Esophagus (tissue), 2 donors: ENCODE data around the gene TCF7L1. TPM values are rescaled to one million over a fixed set of nuclear protein-coding genes. Genes with fewer than 3 reads are reported as not detected.
A peak's percentile ranks its signal among the peaks of the same experiment; 100 is the strongest.

Experiments
- H3K27ac ChIP-seq, 2 donors: one replicate each; pipeline ENCODE4 v1.5.1; 2013; ENCODE audit warnings: low read depth in 2 of 2, mild to moderate bottlenecking in 2 of 2, inconsistent platforms in 1 of 2, low read length in 1 of 2, moderate library complexity in 1 of 2
- H3K27me3 ChIP-seq, 2 donors: one replicate each; pipeline ENCODE4 v1.6.1; 2013; ENCODE audit warnings: low read length in 2 of 2, control low read depth in 1 of 2, mild to moderate bottlenecking in 1 of 2; ENCODE audit not compliant: insufficient read depth in 2 of 2, control insufficient read depth in 1 of 2
- H3K36me3 ChIP-seq, 2 donors: one replicate each; pipeline ENCODE4 v1.6.1; 2013; ENCODE audit warnings: low read length in 1 of 2; ENCODE audit not compliant: control insufficient read depth in 2 of 2, insufficient read depth in 2 of 2
- H3K4me1 ChIP-seq, 2 donors: one replicate each; pipeline ENCODE4 v1.6.1; 2013; ENCODE audit warnings: low read length in 1 of 2; ENCODE audit not compliant: control insufficient read depth in 2 of 2, insufficient read depth in 2 of 2
- H3K4me3 ChIP-seq, 2 donors: one replicate each; pipeline ENCODE4 v1.5.1; 2013; ENCODE audit warnings: low read length in 2 of 2, mild to moderate bottlenecking in 2 of 2, low read depth in 1 of 2, moderate library complexity in 1 of 2
- H3K9me3 ChIP-seq, 2 donors: one replicate each; pipeline ENCODE4 v1.6.1; 2013; ENCODE audit warnings: mild to moderate bottlenecking in 2 of 2, low read depth in 1 of 2, low read length in 1 of 2, moderate library complexity in 1 of 2; ENCODE audit not compliant: control insufficient read depth in 2 of 2, insufficient read depth in 1 of 2
- WGBS, 2 donors: extraction: QIAGEN DNeasy Blood & Tissue Kit; methylation state at CpG; one replicate each; pipeline ENCODE4 v1.1.7; 2013; 5-methylcytosine and 5-hydroxymethylcytosine counted together
- polyA plus RNA-seq, 2 donors: library from polyadenylated mRNA; stranded (reverse); fragments of 200-250 nt; gene quantifications; one replicate each; pipeline ENCODE4 v1.2.3, GENCODE V29; 2013
- donor health status: healthy with polysubstance abuse.
- donor health status: Bipolar disorder and iron deficiency.

The TCF7L1 gene
- polyA plus RNA-seq, 2 donors = 3.5 to 4.0 TPM

DNA sequence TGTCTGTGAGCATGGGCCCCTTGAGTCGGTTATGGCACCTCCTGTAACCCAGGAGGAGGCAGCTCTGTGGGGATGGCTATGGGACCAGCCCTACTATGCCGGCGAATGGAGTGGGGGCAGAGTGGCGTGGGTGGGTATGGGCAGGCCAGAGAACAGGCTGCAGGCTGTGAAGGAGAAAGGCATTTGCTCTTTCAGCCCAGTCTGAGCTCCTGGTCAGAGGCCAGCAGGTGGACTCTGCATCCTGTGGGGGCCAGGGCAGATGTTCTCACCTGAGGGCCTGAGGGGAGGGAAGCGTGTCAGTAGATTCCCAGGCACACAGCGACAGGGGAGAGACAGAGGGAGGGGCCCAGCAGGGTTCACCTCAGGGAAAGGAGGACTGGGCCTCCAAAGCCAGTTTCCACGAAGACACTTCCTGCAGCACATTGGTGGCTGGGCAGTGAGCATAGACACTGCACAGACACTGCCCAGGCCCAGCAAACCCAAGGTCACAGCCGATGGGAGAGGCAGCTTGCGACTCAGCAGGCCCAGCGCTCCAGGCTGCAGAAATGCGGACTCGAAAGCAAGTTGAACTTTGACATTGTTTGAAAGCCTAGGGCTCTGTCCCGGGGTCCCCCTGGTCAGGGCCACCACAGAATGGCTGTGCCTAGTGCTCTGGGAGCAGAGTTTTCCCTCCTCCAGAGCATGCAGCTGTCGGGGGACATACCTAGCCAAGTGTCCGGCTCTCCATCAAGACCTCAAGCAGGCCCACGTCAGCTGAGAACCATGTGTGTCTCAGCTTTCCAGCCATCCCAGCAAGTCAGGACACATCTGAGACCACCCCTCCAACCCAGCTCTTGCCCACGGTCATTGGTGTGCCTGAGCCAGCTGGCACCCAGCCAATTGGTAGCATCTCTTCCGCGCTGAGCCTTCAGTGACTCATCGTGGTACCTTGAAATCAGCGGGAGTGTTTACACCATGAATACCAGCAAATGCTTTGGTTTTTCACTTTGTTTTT is 140.8 kb downstream of the TCF7L1 start:
- Histone ChIP-seq H3K27ac (no peak overlapping the region), H3K4me3 (no peak overlapping the region), H3K36me3 (no peaks in the 10 kb centered on the region), H3K4me1 (peaks cover 5 to 20% of the 10 kb centered on the region in 2 donors), H3K27me3 (no peaks in the 10 kb centered on the region), H3K9me3 (no peaks in the 10 kb centered on the region)
- 58 to 62% methylated on average over 21 of the region's 21 CpGs for WGBS, 2 donors

GRCh38 chr2:85275984-85276540 is 142.9 kb downstream of the TCF7L1 start:
- Histone ChIP-seq H3K36me3 (no peaks in the 10 kb centered on the region), H3K4me1 (peaks cover 6 to 20% of the 10 kb centered on the region in 2 donors), H3K27ac (peak overlapping the region; percentile 80 to 86), H3K9me3 (no peaks in the 10 kb centered on the region), H3K27me3 (no peaks in the 10 kb centered on the region), H3K4me3 (peak overlapping the region in 1 of 2 donors; percentile 27)
- 43 to 60% methylated on average over 9 of the region's 9 CpGs for WGBS, 2 donors

GRCh38 chr2:85276571-85277118 is 143.5 kb downstream of the TCF7L1 start:
- Histone ChIP-seq H3K27ac (peak overlapping the region; percentile 80 to 86), H3K9me3 (no peaks in the 10 kb centered on the region), H3K36me3 (no peaks in the 10 kb centered on the region), H3K27me3 (no peaks in the 10 kb centered on the region), H3K4me3 (no peak overlapping the region), H3K4me1 (peaks cover 6 to 20% of the 10 kb centered on the region in 2 donors)
- WGBS, 2 donors = 49 to 62% methylated on average over 14 of the region's 14 CpGs

- Histone ChIP-seq H3K4me3 (peak overlapping the region in 1 of 2 donors; percentile 11), H3K27ac (peak overlapping the region; percentile 59 to 86), H3K4me1 (peaks cover 6 to 20% of the 10 kb centered on the region in 2 donors), H3K36me3 (no peaks in the 10 kb centered on the region), H3K27me3 (no peaks in the 10 kb centered on the region), H3K9me3 (no peaks in the 10 kb centered on the region)
- 26 to 49% methylated on average over 15 of the region's 15 CpGs for WGBS, 2 donors
Measured at GRCh38 chr2:85277416-85278158, 144.4 kb downstream of the TCF7L1 start.

DNA sequence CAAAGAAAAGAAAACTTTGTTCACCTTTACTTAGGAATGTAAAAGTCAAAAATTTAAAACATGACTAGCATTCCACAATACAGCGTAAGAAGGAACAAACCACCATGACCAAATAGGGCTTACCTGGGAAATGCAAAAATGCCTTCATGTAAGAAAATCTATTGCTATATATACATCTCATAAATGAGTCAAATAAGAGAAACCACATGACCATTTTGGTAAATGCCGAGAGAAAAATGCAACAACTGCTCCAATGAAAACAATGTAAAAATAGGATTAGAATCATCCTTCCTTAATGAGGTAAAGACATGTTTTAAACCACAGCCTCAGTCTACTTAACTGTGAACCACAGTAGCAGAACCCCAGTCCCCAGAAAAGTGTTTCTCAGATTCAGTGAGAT is 145.2 kb downstream of the TCF7L1 start:
- no peaks in the 10 kb centered on the region for H3K36me3 ChIP-seq
- peak overlapping the region in 1 of 2 donors; percentile 86 for H3K27ac ChIP-seq
- H3K9me3 ChIP-seq = no peaks in the 10 kb centered on the region
- WGBS, 2 donors = 49 to 69% methylated on average over 2 of the region's 2 CpGs
- no peaks in the 10 kb centered on the region for H3K27me3 ChIP-seq
- peaks cover 6 to 20% of the 10 kb centered on the region in 2 donors for H3K4me1 ChIP-seq
- H3K4me3 ChIP-seq = no peak overlapping the region

- no peaks in the 10 kb centered on the region for H3K36me3 ChIP-seq
- H3K27me3 ChIP-seq = no peaks in the 10 kb centered on the region
- H3K27ac ChIP-seq = no peak overlapping the region
- H3K4me1 ChIP-seq = peaks cover 6 to 15% of the 10 kb centered on the region in 2 donors
- no peak overlapping the region for H3K4me3 ChIP-seq
- H3K9me3 ChIP-seq = no peaks in the 10 kb centered on the region
- WGBS, 2 donors = 79 to 88% methylated on average over 6 of the region's 6 CpGs
Measured at GRCh38 chr2:85281553-85281952, 148.4 kb downstream of the TCF7L1 start.

- Histone ChIP-seq H3K4me3 (no peak overlapping the region), H3K36me3 (no peaks in the 10 kb centered on the region), H3K27me3 (no peaks in the 10 kb centered on the region), H3K9me3 (no peaks in the 10 kb centered on the region), H3K4me1 (peaks cover 3 to 4% of the 10 kb centered on the region in 2 donors), H3K27ac (no peak overlapping the region)
- WGBS, 2 donors = 87 to 91% methylated on average over 7 of the region's 7 CpGs
Measured at GRCh38 chr2:85282914-85283313, 149.7 kb downstream of the TCF7L1 start.

GRCh38 chr2:85283641-85284040 is 150.4 kb downstream of the TCF7L1 start:
- Histone ChIP-seq H3K27me3 (no peaks in the 10 kb centered on the region), H3K36me3 (no peaks in the 10 kb centered on the region), H3K9me3 (no peaks in the 10 kb centered on the region), H3K4me1 (peaks cover 2% of the 10 kb centered on the region in 2 donors), H3K4me3 (no peak overlapping the region), H3K27ac (no peak overlapping the region)
- 93 to 96% methylated on average over 8 of the region's 8 CpGs for WGBS, 2 donors

DNA sequence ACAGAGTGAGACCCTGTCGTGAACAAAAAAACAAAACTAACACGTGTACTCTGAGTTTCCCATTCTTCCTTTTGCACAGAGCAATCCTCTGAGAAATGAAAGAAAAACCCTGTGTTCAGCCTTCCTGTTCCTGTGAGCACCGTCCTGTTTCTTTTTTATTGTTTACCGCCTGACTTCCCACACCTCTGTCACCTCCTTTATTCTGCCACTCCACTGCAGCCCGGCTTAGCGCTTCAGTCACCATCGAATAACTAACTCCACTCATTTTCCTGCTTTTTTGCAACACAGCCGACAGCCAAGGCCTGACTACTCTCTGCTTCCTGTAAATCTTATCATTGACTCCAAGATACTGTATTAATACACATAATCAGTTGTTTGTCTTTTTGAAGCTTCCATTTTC is 153.7 kb downstream of the TCF7L1 start:
- H3K27ac ChIP-seq = peak overlapping the region in 1 of 2 donors; percentile 15
- 62 to 63% methylated on average over 8 of the region's 8 CpGs for WGBS, 2 donors

More for the DNA sequence above, 153.7 kb downstream of the TCF7L1 start:
- no peaks in the 10 kb centered on the region for H3K27me3 ChIP-seq
- no peak overlapping the region for H3K4me3 ChIP-seq
- H3K36me3 ChIP-seq = no peaks in the 10 kb centered on the region
- H3K9me3 ChIP-seq = no peaks in the 10 kb centered on the region
- H3K4me1 ChIP-seq = peaks cover 0 to 4% of the 10 kb centered on the region in 2 donors
